Activated T-helper 2 cell treated with anti-CD3 and anti-CD28 coated beads, Interferon-gamma antibody, Interleukin-2, Interleukin-4, amounts not matched to agents 10 μg/mL and 5 μg/mL and 100 μg/mL, durations not matched to agents 14 hours and 24 hours and 36 hours (primary cell): ENCODE results near the gene SRRM5. TPM values are rescaled to one million over a fixed set of nuclear protein-coding genes. Genes with fewer than 3 reads are reported as not detected.
"Not testable (repeated sequence)": the region's sequence is repeated elsewhere in the genome, so short reads cannot be mapped to it uniquely, and the experiment has no call there.

Experiments used
- DNase-seq: peaks from one replicate; pipeline ENCODE4 v3.0.0; 2021; ENCODE audit warnings: low spot score
- H3K27ac Mint-ChIP-seq: one replicate; pipeline ENCODE4 v1.8.0; 2021; ENCODE audit warnings: mixed read lengths
- H3K27me3 Mint-ChIP-seq: one replicate; pipeline ENCODE4 v1.8.0; 2021; ENCODE audit warnings: low read depth, mixed read lengths
- H3K36me3 Mint-ChIP-seq: one replicate; pipeline ENCODE4 v1.8.0; 2021; ENCODE audit warnings: low read depth, mixed read lengths
- H3K4me1 Mint-ChIP-seq: one replicate; pipeline ENCODE4 v1.8.0; 2021; ENCODE audit warnings: low read depth, mixed read lengths
- H3K4me3 Mint-ChIP-seq: one replicate; pipeline ENCODE4 v1.8.0; 2021; ENCODE audit warnings: low read depth, mild to moderate bottlenecking, moderate library complexity, mixed read lengths
- H3K9me3 Mint-ChIP-seq: one replicate; pipeline ENCODE4 v1.8.0; 2021; ENCODE audit warnings: mixed read lengths
- intact Hi-C: fragments of 100-400 bp; cut with micrococcal nuclease; formaldehyde crosslinking; loops from one replicate; pipeline ENCODE4 v1.15.1; 2023
- total RNA-seq: library from RNA; stranded (reverse); gene quantifications from 2 replicates; pipeline ENCODE4 v1.2.3, GENCODE V29; 2022

The SRRM5 gene
- total RNA-seq, 1 donor from 2014 or later, result 0.46 TPM

GRCh38 chr19:43623889-43624670, 12.2 kb downstream of the SRRM5 start:
- peaks cover 23% of the 10 kb centered on the region for H3K4me1 Mint-ChIP-seq
- no peak for DNase-seq
- no peaks in the 10 kb centered on the region for H3K9me3 Mint-ChIP-seq
- H3K27me3 Mint-ChIP-seq, result peaks cover 5% of the 10 kb centered on the region
- H3K27ac Mint-ChIP-seq, result no peak overlapping the region
- intact Hi-C loops, result no loop called here
- H3K4me3 Mint-ChIP-seq, result no peak overlapping the region
- no peaks in the 10 kb centered on the region for H3K36me3 Mint-ChIP-seq

GRCh38 chr19:43624933-43625332, 13.0 kb downstream of the SRRM5 start:
- Mint-ChIP-seq H3K27me3 (peaks cover 5% of the 10 kb centered on the region), H3K27ac (no peak overlapping the region)

GRCh38 chr19:43625918-43626579, 14.2 kb downstream of the SRRM5 start:
- intact Hi-C loops, result no loop called here
- H3K36me3 Mint-ChIP-seq, result no peaks in the 10 kb centered on the region
- H3K4me3 Mint-ChIP-seq, result no peak overlapping the region
- peaks cover 11% of the 10 kb centered on the region for H3K4me1 Mint-ChIP-seq
- no peak overlapping the region for H3K27ac Mint-ChIP-seq
- no peak for DNase-seq
- H3K9me3 Mint-ChIP-seq, result no peaks in the 10 kb centered on the region
- peaks cover 5% of the 10 kb centered on the region for H3K27me3 Mint-ChIP-seq

More at GRCh38 chr19:43624933-43625332, 13.0 kb downstream of the SRRM5 start:
- H3K4me1 Mint-ChIP-seq, result peaks cover 22% of the 10 kb centered on the region
- peak; percentile 78 for DNase-seq
- intact Hi-C loops, result no loop called here
- no peaks in the 10 kb centered on the region for H3K9me3 Mint-ChIP-seq
- no peak overlapping the region for H3K4me3 Mint-ChIP-seq
- H3K36me3 Mint-ChIP-seq, result no peaks in the 10 kb centered on the region

GRCh38 chr19:43626838-43627237, 14.9 kb downstream of the SRRM5 start:
- Mint-ChIP-seq H3K9me3 (no peaks in the 10 kb centered on the region), H3K36me3 (no peaks in the 10 kb centered on the region), H3K27me3 (peaks cover 5% of the 10 kb centered on the region), H3K4me1 (peaks cover 10% of the 10 kb centered on the region), H3K27ac (no peak overlapping the region), H3K4me3 (no peak overlapping the region)
- intact Hi-C loops, result no loop called here
- DNase-seq, result no peak

- Mint-ChIP-seq H3K4me3 (no peak overlapping the region), H3K4me1 (peaks cover 10% of the 10 kb centered on the region), H3K27me3 (peaks cover 14% of the 10 kb centered on the region), H3K9me3 (no peaks in the 10 kb centered on the region), H3K27ac (no peak overlapping the region), H3K36me3 (no peaks in the 10 kb centered on the region)
- no peak for DNase-seq
- intact Hi-C loops, result no loop called here
Measured at GRCh38 chr19:43628646-43629326, 16.9 kb downstream of the SRRM5 start.

GRCh38 chr19:43631491-43631890, 19.6 kb downstream of the SRRM5 start:
- Mint-ChIP-seq H3K27ac (no peak overlapping the region), H3K4me1 (peaks cover 1% of the 10 kb centered on the region)

GRCh38 chr19:43633520-43633919, 21.6 kb downstream of the SRRM5 start:
- no peaks in the 10 kb centered on the region for H3K4me1 Mint-ChIP-seq
- no peaks in the 10 kb centered on the region for H3K9me3 Mint-ChIP-seq
- H3K36me3 Mint-ChIP-seq, result no peaks in the 10 kb centered on the region
- peaks cover 27% of the 10 kb centered on the region for H3K27me3 Mint-ChIP-seq
- H3K4me3 Mint-ChIP-seq, result no peak overlapping the region
- intact Hi-C loops, result no loop called here
- no peak overlapping the region for H3K27ac Mint-ChIP-seq
- DNase-seq, result no peak

More at GRCh38 chr19:43631491-43631890, 19.6 kb downstream of the SRRM5 start:
- Mint-ChIP-seq H3K36me3 (no peaks in the 10 kb centered on the region), H3K4me3 (no peak overlapping the region), H3K27me3 (peaks cover 17% of the 10 kb centered on the region), H3K9me3 (no peaks in the 10 kb centered on the region)
- intact Hi-C loops, result no loop called here
- DNase-seq, result no peak

- H3K27ac Mint-ChIP-seq, result no peak overlapping the region
- peaks cover 3% of the 10 kb centered on the region for H3K4me1 Mint-ChIP-seq
- DNase-seq, result no peak
- no peaks in the 10 kb centered on the region for H3K9me3 Mint-ChIP-seq
- intact Hi-C loops, result no loop called here
- peaks cover 32% of the 10 kb centered on the region for H3K27me3 Mint-ChIP-seq
- H3K4me3 Mint-ChIP-seq, result no peak overlapping the region
- no peaks in the 10 kb centered on the region for H3K36me3 Mint-ChIP-seq
Measured at GRCh38 chr19:43634068-43634467, 22.2 kb downstream of the SRRM5 start.

GRCh38 chr19:43634506-43634871, 22.6 kb downstream of the SRRM5 start:
- intact Hi-C loops, result no loop called here
- Mint-ChIP-seq H3K9me3 (no peaks in the 10 kb centered on the region), H3K27me3 (peaks cover 34% of the 10 kb centered on the region), H3K36me3 (no peaks in the 10 kb centered on the region), H3K4me1 (peaks cover 4% of the 10 kb centered on the region), H3K4me3 (no peak overlapping the region), H3K27ac (no peak overlapping the region)
- no peak for DNase-seq

GRCh38 chr19:43634872-43635560, 23.1 kb downstream of the SRRM5 start:
- intact Hi-C loops, result no loop called here
- Mint-ChIP-seq H3K27me3 (peaks cover 35% of the 10 kb centered on the region), H3K4me3 (no peak overlapping the region), H3K27ac (no peak overlapping the region), H3K4me1 (peaks cover 6% of the 10 kb centered on the region), H3K9me3 (no peaks in the 10 kb centered on the region), H3K36me3 (no peaks in the 10 kb centered on the region)
- DNase-seq, result no peak

GRCh38 chr19:43635561-43635940, 23.7 kb downstream of the SRRM5 start:
- H3K9me3 Mint-ChIP-seq, H3K36me3 Mint-ChIP-seq, intact Hi-C loops, DNase-seq, H3K4me1 Mint-ChIP-seq, H3K4me3 Mint-ChIP-seq, H3K27ac Mint-ChIP-seq: not testable (repeated sequence)
- H3K27me3 Mint-ChIP-seq, result peaks cover 39% of the 10 kb centered on the region

- peaks cover 8% of the 10 kb centered on the region for H3K4me1 Mint-ChIP-seq
- peaks cover 43% of the 10 kb centered on the region for H3K27me3 Mint-ChIP-seq
- intact Hi-C loops, result no loop called here
- H3K36me3 Mint-ChIP-seq, result no peaks in the 10 kb centered on the region
- DNase-seq, result no peak
- H3K27ac Mint-ChIP-seq, result no peak overlapping the region
- H3K9me3 Mint-ChIP-seq, result no peaks in the 10 kb centered on the region
- H3K4me3 Mint-ChIP-seq, result no peak overlapping the region
Measured at GRCh38 chr19:43636121-43636683, 24.3 kb downstream of the SRRM5 start.
